GM20000 (cell line): ENCODE data around the gene ZFPL1.

Experiments
- DNase-seq: peaks from one replicate; pipeline ENCODE4 v3.0.0; 2012; ENCODE audit warnings: low spot score
- CTCF ChIP-seq: IDR thresholded peaks from 2 replicates; pipeline ENCODE4 v1.5.1; 2012; ENCODE audit warnings: mild to moderate bottlenecking, control low read depth; ENCODE audit errors: extremely low read depth, missing control alignments

The ZFPL1 gene

GRCh38 chr11:65084598-65085375 lies 765 bp downstream of the ZFPL1 start:
- DNase-seq: no peak
- TF ChIP-seq CTCF: no peak

GRCh38 chr11:65085446-65085845 lies 1.4 kb downstream of the ZFPL1 start:
- no peak for DNase-seq
- no peak for TF ChIP-seq CTCF

- no peak for TF ChIP-seq CTCF
- DNase-seq: no peak
These were observed 2.8 kb downstream of the ZFPL1 start for GRCh38 chr11:65086809-65087208.

- no peak for DNase-seq
- no peak for TF ChIP-seq CTCF
These were observed 3.2 kb downstream of the ZFPL1 start for GRCh38 chr11:65087216-65087615.

- no peak for TF ChIP-seq CTCF
- no peak for DNase-seq
These were observed 3.8 kb downstream of the ZFPL1 start for GRCh38 chr11:65087827-65088226.

- no peak for TF ChIP-seq CTCF
- DNase-seq: no peak
These were observed 5.6 kb downstream of the ZFPL1 start for GRCh38 chr11:65089621-65090020.

GRCh38 chr11:65090628-65091027 lies 6.6 kb downstream of the ZFPL1 start:
- no peak for DNase-seq
- no peak for TF ChIP-seq CTCF
